H9 (cell line): Measurements from ENCODE around the gene DCST2. TPM values are rescaled to one million over a fixed set of nuclear protein-coding genes. Genes with fewer than 3 reads are reported as not detected.
A peak's percentile ranks its signal among the peaks of the same experiment; 100 is the strongest.

ENCODE experiments used
- DNase-seq: peaks from one replicate; pipeline ENCODE4 v3.0.0-alpha.2; 2017
- H2AFZ ChIP-seq: one replicate; pipeline ENCODE4 v1.6.1; 2013; ENCODE audit warnings: mild to moderate bottlenecking, low read length, control low read depth, moderate library complexity
- H2AK5ac ChIP-seq: 2 replicates; pipeline ENCODE4 v1.6.1; 2013; ENCODE audit warnings: low read length, control low read depth, mixed read lengths; ENCODE audit not compliant: insufficient read length
- H2BK120ac ChIP-seq: one replicate; pipeline ENCODE4 v1.6.1; 2013; ENCODE audit warnings: low read depth, mild to moderate bottlenecking, low read length, control low read depth, inconsistent platforms; ENCODE audit not compliant: poor library complexity, severe bottlenecking
- H2BK12ac ChIP-seq: 2 replicates; pipeline ENCODE4 v1.6.1; 2013; ENCODE audit warnings: low read length, control low read depth, mixed read lengths, low read depth; ENCODE audit not compliant: insufficient read length
- H2BK15ac ChIP-seq: 2 replicates; pipeline ENCODE4 v1.6.1; 2013; ENCODE audit warnings: low read depth, low read length, control low read depth
- H2BK20ac ChIP-seq: one replicate; pipeline ENCODE4 v1.6.1; 2013; ENCODE audit warnings: low read depth, mild to moderate bottlenecking, low read length, control low read depth, inconsistent platforms; ENCODE audit not compliant: poor library complexity, severe bottlenecking
- H2BK5ac ChIP-seq: 2 replicates; pipeline ENCODE4 v1.6.1; 2013; ENCODE audit warnings: low read length, control low read depth, mixed read lengths; ENCODE audit not compliant: insufficient read length
- H3K14ac ChIP-seq: 2 replicates; pipeline ENCODE4 v1.6.1; 2013; ENCODE audit warnings: low read length, control low read depth; ENCODE audit not compliant: insufficient read depth
- H3K18ac ChIP-seq: 2 replicates; pipeline ENCODE4 v1.6.1; 2013; ENCODE audit warnings: low read depth, mild to moderate bottlenecking, mixed read lengths, low read length, control low read depth; ENCODE audit not compliant: insufficient read length
- H3K23ac ChIP-seq: 2 replicates; pipeline ENCODE4 v1.6.1; 2013; ENCODE audit warnings: low read length, control low read depth, mixed read lengths, low read depth; ENCODE audit not compliant: insufficient read length
- H3K23me2 ChIP-seq: 2 replicates; pipeline ENCODE4 v1.6.1; 2013; ENCODE audit warnings: low read depth, mild to moderate bottlenecking, mixed read lengths, low read length, control low read depth; ENCODE audit not compliant: insufficient read length, poor library complexity, severe bottlenecking
- H3K27ac ChIP-seq: 2 replicates; pipeline ENCODE4 v1.5.1; 2013; ENCODE audit warnings: low read length, control low read depth, mixed read lengths, low read depth; ENCODE audit not compliant: insufficient read length
- H3K27me3 ChIP-seq: 2 replicates; pipeline ENCODE4 v1.6.1; 2013; ENCODE audit warnings: low read length, control low read depth, inconsistent platforms; ENCODE audit not compliant: insufficient read depth
- H3K4ac ChIP-seq: 2 replicates; pipeline ENCODE4 v1.6.1; 2013; ENCODE audit warnings: low read depth, mild to moderate bottlenecking, control low read depth, inconsistent platforms, low read length, moderate library complexity
- H3K4me1 ChIP-seq: 2 replicates; pipeline ENCODE4 v1.6.1; 2013; ENCODE audit warnings: low read length, control low read depth, inconsistent platforms; ENCODE audit not compliant: insufficient read depth
- H3K4me2 ChIP-seq: 2 replicates; pipeline ENCODE4 v1.6.1; 2013; ENCODE audit warnings: low read length, control low read depth, mixed read lengths; ENCODE audit not compliant: insufficient read length, insufficient read depth
- H3K56ac ChIP-seq: 2 replicates; pipeline ENCODE4 v1.6.1; 2013; ENCODE audit warnings: low read depth, mild to moderate bottlenecking, mixed read lengths, low read length, control low read depth; ENCODE audit not compliant: insufficient read length
- H3K79me1 ChIP-seq: 2 replicates; pipeline ENCODE4 v1.6.1; 2013; ENCODE audit warnings: low read depth, mild to moderate bottlenecking, moderate library complexity, low read length, control low read depth, inconsistent platforms; ENCODE audit not compliant: insufficient read depth, poor library complexity, severe bottlenecking
- H3K79me2 ChIP-seq: 2 replicates; pipeline ENCODE4 v1.6.1; 2013; ENCODE audit warnings: low read length, control low read depth, inconsistent platforms; ENCODE audit not compliant: insufficient read depth
- H3K9ac ChIP-seq: 2 replicates; pipeline ENCODE4 v1.6.1; 2013; ENCODE audit warnings: low read length, control low read depth, mixed read lengths; ENCODE audit not compliant: insufficient read length; ENCODE audit errors: extremely low read depth
- H3K9me3 ChIP-seq: one replicate; pipeline ENCODE4 v1.6.1; 2013; ENCODE audit warnings: low read depth, low read length, inconsistent platforms; ENCODE audit not compliant: control insufficient read depth
- H3T11ph ChIP-seq: one replicate; pipeline ENCODE4 v1.6.1; 2013; ENCODE audit warnings: mild to moderate bottlenecking, low read length, control low read depth, inconsistent platforms
- H4K20me1 ChIP-seq: one replicate; pipeline ENCODE4 v1.6.1; 2013; ENCODE audit not compliant: control insufficient read depth, insufficient read length, insufficient read depth
- H4K5ac ChIP-seq: 2 replicates; pipeline ENCODE4 v1.6.1; 2013; ENCODE audit warnings: low read depth, mild to moderate bottlenecking, mixed read lengths, low read length, control low read depth; ENCODE audit not compliant: insufficient read length
- H4K8ac ChIP-seq: replicated peaks from 2 replicates; pipeline ENCODE4 v1.6.1; 2013; ENCODE audit warnings: low read length, control low read depth, mixed read lengths, low read depth; ENCODE audit not compliant: insufficient read length
- H4K91ac ChIP-seq: 2 replicates; pipeline ENCODE4 v1.6.1; 2013; ENCODE audit warnings: low read depth, mild to moderate bottlenecking, moderate library complexity, mixed read lengths, low read length, control low read depth; ENCODE audit not compliant: insufficient read length
- H3K27ac Mint-ChIP-seq, 3 experiments: 2 replicates in 2 of 3; 3 replicates in 1 of 3; pipeline ENCODE4 v1.8.0; 2020 to 2021; ENCODE audit warnings: mixed read lengths in 3 of 3, mild to moderate bottlenecking in 1 of 3, moderate library complexity in 1 of 3
- H3K27me3 Mint-ChIP-seq: 2 replicates; pipeline ENCODE4 v1.8.0; 2021; ENCODE audit warnings: low read depth, mild to moderate bottlenecking, moderate library complexity, mixed read lengths
- H3K36me3 Mint-ChIP-seq, 3 experiments: 2 replicates in 2 of 3; 3 replicates in 1 of 3; pipeline ENCODE4 v1.8.0; 2020 to 2021; ENCODE audit warnings: low read depth in 3 of 3, mixed read lengths in 3 of 3; ENCODE audit not compliant: insufficient read depth in 1 of 3
- H3K4me1 Mint-ChIP-seq, 2 experiments: 2 replicates each; pipeline ENCODE4 v1.8.0; 2020; ENCODE audit warnings: mixed read lengths in 2 of 2
- H3K4me3 Mint-ChIP-seq, 2 experiments: 2 replicates in 1 of 2; 3 replicates in 1 of 2; pipeline ENCODE4 v1.8.0; 2020 to 2021; ENCODE audit warnings: mild to moderate bottlenecking in 2 of 2, mixed read lengths in 2 of 2, moderate library complexity in 1 of 2
- H3K9me3 Mint-ChIP-seq, 2 experiments: 2 replicates in 1 of 2; 3 replicates in 1 of 2; pipeline ENCODE4 v1.8.0; 2020; ENCODE audit warnings: mild to moderate bottlenecking in 2 of 2, mixed read lengths in 2 of 2, moderate library complexity in 1 of 2
- whole genome bisulfite sequencing: extraction: QIAGEN DNeasy Blood & Tissue Kit; methylation state at CpG from one replicate; pipeline ENCODE4 v1.1.7; 2013; ENCODE audit warnings: missing lambda C conversion rate, low lambda C conversion rate, mixed read lengths; ENCODE audit not compliant: insufficient read length; ENCODE audit errors: extremely low coverage; 5-methylcytosine and 5-hydroxymethylcytosine counted together
- total RNA-seq: library from RNA; stranded (reverse); gene quantifications from 2 replicates; pipeline ENCODE4 v1.2.1, GENCODE V29; 2021
- TF ChIP-seq, protein P1 (sequence below): fragments of 200-600 bp; sonication (generic); conservative IDR thresholded peaks from 3 replicates; pipeline ENCODE4 v1.8.0; 2021; ENCODE audit warnings: antibody characterized with exemption, mild to moderate bottlenecking

DCST2 gene
- total RNA-seq, 1 experiment from 2014 or later: 0.35 TPM

DNA sequence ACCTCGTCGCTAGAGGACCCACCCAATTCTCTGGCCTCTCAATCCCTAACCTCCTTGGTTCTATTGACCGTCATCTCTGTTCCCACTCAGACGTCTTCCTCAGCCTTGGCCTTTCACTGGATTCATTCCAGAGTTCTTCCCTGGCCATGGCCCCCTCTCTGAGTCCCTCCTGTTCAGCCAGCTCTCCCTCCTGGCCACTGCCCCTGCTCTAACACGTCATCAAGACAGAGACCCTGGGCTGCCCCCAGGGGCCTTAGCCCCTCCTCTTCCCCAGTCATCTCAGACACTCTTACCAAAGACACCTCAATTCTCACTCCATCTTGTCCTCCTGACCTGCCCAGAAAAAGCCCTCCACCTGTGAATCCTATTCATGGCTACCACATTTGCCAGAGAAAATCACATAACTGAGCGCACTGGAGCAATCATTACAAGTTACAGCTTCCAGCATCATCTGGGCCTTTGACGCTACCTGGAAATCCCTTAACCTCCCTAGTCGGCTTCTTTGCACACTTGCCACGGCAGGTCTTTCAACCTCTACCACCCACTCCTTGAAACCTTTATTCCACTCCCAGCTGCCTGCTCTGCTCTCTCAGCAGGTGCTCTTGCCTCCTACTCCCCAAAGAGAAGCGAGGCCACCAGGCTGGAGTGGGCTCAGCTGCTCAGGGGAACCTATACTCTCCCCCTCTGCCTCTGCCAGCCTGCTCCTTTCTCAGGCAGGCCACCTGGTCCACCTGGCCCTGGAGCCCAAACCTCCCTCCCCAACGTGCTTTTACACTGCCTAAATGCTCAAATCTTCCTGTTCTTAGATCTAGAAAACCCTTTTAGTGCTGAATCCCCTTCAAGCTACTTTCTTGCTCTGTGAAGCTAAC, 14.0 kb downstream of the DCST2 start:
- Histone ChIP-seq H3K23ac (no peak overlapping the region), H2BK120ac (no peak overlapping the region), H3K9me3 (no peaks in the 10 kb centered on the region), H2BK5ac (no peak overlapping the region), H4K8ac (no peak overlapping the region), H4K5ac (no peak overlapping the region), H3K14ac (no peak overlapping the region; the same call in 1 of the 2 replicates), H3K4me2 (no peak overlapping the region), H3K4ac (no peak overlapping the region), H3K18ac (no peak overlapping the region), H3K79me2 (no peaks in the 10 kb centered on the region), H3K9ac (no peak overlapping the region), H2BK20ac (no peak overlapping the region), H3K27ac (no peak overlapping the region), H3K27me3 (no peaks in the 10 kb centered on the region), H2BK15ac (no peak overlapping the region), H3K23me2 (no peaks in the 10 kb centered on the region), H4K91ac (no peak overlapping the region), H2BK12ac (no peak overlapping the region), H3K79me1 (no peaks in the 10 kb centered on the region), H4K20me1 (no peaks in the 10 kb centered on the region), H3K56ac (no peak overlapping the region), H3K4me1 (no peaks in the 10 kb centered on the region; the same call in 1 of the 2 replicates), H2AFZ (no peak overlapping the region), H2AK5ac (no peak overlapping the region), H3T11ph (no peak overlapping the region)
- Mint-ChIP-seq H3K9me3 (no peaks in the 10 kb centered on the region), H3K4me1 (peaks cover 27 to 48% of the 10 kb centered on the region in 2 experiments), H3K27ac (peak overlapping the region in 2 of 3 experiments; percentile 5 to 44; a peak in 3 of 7 replicates), H3K4me3 (no peak overlapping the region; a peak in 1 of 5 replicates), H3K27me3 (peaks cover 9% of the 10 kb centered on the region), H3K36me3 (peaks cover 4 to 24% (median 18%) of the 10 kb centered on the region in 3 experiments; a peak in 6 of 7 replicates)
- TF ChIP-seq, protein P1, sequence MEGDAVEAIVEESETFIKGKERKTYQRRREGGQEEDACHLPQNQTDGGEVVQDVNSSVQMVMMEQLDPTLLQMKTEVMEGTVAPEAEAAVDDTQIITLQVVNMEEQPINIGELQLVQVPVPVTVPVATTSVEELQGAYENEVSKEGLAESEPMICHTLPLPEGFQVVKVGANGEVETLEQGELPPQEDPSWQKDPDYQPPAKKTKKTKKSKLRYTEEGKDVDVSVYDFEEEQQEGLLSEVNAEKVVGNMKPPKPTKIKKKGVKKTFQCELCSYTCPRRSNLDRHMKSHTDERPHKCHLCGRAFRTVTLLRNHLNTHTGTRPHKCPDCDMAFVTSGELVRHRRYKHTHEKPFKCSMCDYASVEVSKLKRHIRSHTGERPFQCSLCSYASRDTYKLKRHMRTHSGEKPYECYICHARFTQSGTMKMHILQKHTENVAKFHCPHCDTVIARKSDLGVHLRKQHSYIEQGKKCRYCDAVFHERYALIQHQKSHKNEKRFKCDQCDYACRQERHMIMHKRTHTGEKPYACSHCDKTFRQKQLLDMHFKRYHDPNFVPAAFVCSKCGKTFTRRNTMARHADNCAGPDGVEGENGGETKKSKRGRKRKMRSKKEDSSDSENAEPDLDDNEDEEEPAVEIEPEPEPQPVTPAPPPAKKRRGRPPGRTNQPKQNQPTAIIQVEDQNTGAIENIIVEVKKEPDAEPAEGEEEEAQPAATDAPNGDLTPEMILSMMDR: no peak
- WGBS: no CpG with 5 or more reads among the region's 11 CpGs
- no peak for DNase-seq
